Right kidney (tissue), 1 donor: ENCODE measurements around the gene ARHGAP26.

Source experiments
- DNase-seq: peaks from one replicate; pipeline ENCODE4 v3.0.0-alpha.2; 2016

The ARHGAP26 gene

DNA sequence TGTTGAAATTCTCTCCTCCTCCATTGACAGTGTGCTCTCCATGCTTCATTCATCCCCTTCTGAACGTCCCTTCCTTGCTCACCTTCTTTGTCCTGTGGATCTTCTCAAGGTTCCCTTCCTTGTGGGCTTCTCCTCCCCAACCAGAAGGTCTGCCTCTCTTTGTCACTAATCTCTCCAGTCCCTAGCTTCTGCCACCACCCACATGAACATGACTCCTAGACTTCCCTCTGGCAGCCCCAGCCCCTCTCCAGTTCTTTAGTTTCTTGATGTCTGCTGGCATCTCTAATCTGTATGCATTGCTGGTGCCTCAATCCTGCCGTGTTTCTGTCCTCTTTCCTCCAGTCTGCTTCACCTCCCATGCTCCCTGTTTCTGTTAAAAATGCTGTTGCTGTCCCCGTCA lies 79.3 kb downstream of the ARHGAP26 start:
- no peak for DNase-seq

DNA sequence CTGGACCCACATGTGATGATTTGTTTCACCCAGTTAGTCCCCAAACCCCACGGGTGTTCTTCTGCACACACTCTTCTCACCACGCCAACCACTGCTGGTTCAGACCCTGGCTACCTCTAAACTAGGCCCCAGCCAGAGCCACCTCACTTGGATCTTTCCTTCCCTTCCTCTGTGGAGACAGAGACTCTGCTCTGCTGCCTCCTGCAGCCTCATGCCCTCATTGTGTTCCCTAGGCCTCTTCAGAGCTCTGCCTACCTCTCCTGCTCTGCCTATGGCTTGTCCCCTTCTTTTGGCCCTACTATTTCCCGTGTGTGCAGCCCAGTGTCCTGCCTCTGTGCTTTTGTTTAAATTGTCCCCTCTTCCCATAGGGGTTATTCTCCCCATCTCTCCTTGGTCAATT lies 79.7 kb downstream of the ARHGAP26 start:
- no peak for DNase-seq

DNA sequence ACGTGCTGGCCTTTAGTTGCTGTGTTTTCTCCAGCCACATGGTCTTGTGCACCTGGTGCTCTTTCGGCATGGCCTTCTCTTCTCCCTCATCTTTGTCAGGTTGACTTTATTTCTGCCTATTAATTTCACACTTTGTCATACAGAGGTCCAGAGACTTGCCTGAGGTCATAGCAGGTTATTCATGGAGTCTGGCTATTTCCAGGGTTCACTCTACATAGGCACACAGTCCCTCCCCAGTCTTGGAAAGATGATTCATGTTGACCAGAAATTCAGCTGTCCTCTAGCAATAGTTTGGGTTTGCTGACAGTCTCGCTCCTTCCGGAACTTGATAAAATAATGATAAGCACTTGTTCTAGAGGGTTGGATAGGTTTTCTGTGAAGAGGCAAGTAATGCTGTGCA lies 81.6 kb downstream of the ARHGAP26 start:
- no peak for DNase-seq

DNA sequence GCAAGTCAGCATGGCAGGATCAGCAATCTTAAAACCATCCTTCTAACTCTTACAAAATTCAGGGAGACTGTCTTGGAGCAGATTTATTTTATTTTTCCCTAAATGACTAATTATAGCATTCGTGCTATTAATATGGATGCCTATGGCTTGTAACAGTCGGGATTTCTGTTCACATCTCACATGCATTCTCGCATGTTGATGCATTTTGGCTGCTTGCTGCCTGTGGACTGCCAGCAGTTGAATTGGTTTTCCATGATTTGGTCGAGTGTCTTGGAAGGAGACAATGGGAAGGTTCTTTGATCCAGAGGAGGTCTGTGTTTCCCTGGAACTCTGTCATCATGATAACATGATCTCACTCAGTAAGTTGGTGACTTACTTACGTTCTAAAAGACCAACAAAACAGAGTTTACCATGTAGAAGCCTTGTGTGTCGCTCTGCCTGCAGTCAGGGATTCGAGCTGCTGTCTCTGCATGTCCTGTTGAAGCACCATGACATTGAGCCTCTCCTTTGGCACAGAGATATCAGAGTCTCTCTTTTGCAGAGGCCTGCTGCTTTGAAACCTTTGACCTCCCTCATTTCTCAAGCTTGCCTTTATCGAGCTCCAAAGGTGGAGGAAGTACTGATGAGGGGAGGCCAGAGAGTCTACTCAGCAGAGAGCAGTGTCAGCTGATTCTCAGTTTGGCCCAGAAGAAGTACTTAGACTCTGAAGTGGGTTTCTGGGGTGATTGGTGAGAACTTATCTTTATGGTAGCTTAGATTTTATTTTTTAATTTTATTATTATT lies 82.4 kb downstream of the ARHGAP26 start:
- no peak for DNase-seq

DNA sequence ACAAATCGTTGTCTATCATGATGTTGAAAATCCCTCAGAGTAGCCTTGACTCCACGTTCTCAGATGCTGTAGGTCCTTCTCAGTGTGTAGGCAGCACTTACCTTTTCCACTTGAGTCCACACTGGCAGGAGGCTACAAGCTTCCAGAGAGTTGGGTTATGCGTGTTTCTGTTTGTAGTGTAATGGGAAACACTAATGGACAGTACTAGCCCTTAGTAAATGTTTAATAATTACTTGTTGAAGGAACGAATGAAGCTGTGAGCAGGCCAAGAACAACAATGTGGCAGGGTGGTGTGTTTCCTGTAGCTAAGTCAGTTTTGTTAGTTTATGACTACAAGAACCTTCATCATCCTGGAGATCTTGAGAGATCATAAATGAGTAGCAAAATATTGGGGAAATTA lies 83.5 kb downstream of the ARHGAP26 start:
- no peak for DNase-seq

DNA sequence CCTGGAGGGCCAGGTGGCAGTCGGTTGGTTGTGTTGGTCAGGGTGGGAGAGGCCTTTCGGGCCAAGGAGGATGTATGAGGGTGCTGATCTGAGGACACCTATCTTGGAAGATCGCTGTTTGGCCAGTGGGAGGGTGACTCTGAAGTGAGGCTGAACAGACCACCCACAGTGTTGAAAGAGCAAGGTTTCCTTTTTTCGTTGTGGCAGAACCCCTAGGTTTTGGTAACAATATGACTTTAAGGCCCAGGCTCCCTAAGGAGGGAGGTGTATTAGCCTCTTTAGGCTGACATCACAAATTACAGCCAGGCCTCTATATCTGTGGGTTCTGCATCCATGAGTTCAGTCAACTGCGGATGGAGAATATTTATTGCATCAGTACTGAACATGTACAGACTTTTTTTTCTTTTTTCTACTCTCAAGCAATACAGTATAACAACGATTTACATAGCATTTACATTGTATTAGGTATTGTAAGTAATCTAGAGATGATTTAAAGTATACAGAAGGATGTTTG lies 86.1 kb downstream of the ARHGAP26 start:
- DNase-seq, result no peak

DNA sequence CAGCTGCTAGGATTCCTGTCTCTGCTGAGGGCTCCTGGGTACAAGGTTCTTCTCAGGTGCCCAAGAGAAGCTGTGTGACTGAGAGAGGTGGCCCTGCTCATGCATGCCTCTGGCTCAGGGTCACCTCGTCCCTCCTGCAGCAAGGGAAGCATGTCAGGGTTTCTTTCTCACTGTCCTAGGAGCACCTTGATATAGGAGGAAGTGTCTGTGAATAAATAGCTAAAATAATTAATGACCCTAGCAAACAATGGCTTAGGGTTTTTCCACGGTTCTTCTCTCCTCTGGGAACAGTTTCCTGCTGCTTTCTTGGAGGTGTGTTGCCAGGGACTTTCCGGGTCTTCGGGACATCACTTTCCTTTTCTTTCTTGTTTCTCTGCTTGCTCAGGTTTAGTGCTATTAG lies 87.2 kb downstream of the ARHGAP26 start:
- DNase-seq, result no peak

DNA sequence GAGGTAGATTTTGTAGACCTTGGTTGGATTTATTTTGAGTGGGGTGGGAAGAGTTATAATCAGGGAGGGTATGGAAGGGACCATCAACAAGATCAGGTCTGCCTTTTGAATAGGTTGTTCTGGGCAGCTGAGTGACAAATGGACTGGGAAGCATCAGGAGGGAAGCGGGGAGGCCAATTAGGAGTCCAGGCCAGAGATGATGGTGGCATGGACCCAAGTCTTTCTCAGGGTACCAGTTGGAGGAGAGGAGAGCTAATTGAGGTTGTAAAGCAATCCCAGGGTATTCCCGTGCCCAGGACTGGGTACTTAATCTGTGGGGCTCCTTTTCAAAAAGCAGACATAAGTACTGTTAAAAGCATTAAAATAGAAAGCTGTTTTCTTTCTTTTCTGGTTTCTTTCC lies 88.9 kb downstream of the ARHGAP26 start:
- DNase-seq, result no peak

DNA sequence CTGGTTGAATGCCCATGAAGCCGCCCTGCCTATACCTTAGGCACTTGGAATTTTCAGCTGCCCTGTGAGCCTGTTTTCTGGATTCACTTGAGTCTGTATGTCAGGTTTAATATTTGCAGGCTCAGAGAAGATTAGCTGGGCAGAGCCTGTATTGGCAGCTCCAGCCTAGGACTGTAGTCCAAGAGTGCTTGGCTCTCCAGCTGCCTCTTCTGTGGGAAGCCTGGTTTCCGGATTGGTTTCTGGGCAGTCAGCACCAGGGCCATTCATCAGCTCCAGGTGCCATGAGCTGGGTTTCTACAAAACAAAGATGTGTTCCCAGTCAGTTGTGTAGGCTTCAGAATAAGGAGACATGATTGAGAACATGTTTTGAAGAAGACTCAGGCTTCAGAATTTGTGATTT lies 90.1 kb downstream of the ARHGAP26 start:
- no peak for DNase-seq

DNA sequence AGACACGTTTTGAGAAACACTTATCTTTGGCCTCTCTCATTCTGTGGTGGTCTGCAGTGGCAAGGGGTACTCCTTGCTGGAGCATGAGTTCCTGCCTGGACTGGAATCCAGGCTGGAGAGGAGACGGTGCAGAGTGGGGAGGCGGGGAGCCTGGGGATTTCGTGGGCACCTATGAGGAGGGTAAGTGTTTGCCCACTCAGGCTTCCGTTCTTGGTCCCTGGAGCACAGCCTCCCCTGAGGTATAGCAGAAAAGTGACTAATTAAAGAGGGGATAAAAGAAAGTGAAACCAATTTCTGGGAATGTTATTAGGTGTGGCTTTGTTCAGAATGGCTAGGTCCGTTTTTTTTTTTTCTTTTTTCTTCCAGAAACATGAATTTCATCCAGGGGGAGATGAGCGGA lies 90.8 kb downstream of the ARHGAP26 start:
- DNase-seq, result no peak

DNA sequence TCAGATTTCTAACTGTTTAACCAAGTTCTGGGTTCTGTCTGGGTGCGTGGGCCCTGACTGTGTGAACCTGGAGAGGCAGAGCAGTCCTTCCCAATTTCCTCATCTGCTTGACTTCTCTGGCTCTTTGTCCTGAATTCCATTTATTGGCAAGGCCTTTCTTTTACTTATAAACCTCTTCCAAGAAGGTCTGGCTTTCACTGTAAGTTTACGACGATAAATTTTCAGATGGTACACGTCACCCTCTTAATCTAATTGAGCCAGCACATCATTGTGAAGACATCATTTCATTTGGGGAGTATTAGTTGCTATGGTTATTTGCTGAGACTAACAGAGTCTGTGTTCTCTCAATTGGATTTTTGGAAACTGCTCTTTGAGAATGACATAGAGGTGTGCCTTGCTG lies 92.4 kb downstream of the ARHGAP26 start:
- no peak for DNase-seq

DNA sequence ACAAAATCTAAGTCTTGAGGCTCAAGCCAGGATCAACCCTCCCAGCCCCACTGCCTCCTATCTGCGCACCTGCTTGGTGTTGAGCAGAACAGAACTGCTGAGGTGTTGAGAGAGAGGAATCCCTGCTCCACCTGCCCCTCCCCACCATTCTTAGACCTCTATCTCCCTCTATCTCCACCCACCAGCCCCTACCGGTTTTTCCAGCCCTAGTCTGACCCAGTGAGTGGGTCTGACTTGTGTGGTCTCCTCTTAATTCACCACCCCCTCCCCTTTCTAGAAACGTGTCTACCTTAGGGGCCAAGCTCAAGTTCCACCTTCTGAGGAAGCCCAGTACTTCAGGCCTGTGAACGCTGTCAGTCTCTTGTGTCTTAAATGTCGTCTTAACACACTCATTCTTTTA lies 93.7 kb downstream of the ARHGAP26 start:
- DNase-seq, result no peak

DNA sequence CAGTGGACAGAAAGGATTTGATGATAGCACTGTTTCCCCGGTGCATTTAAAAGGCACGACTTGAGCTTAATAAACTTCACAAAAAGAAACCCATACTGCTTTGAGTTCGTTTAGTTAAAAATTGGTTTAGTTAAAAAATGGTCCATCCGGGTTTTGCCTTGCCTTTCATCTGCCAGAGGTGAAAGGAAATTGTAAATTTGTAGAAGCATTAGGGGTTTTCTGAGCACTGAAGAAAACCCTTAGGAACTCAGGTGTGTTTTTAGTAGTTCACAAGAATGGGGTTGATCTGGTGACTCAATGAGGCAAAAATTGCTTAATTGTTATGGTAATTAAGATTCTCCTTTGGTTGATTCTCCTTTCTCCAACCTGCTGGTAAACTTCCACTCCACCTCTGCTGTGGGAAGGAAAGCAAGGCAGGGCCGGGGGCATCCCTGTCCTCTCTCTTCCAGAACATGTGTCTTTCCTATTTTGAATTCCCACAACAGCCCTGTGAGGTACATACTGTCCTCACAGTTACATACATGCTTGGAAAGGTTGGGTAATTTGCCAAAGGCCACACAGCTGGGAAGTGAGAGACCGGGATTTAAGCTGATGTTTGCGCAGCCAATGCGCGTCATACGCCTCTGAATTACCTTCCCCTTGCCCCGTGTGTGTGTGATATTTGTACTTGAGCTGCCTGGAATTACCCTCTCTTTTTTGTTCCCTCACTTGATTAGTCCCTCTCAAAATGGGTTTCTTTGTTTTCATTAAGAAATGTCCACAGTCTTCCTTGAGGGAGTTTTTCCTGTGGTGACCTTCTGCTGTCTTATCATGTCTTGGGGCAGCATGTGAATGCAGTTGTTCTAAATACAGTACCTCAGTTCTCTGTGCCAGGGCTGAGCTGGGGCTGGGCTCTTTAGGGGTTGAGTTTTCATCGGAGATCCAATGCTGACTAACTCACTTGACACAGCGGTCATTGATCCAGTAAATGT lies 94.4 kb downstream of the ARHGAP26 start:
- DNase-seq, result no peak

DNA sequence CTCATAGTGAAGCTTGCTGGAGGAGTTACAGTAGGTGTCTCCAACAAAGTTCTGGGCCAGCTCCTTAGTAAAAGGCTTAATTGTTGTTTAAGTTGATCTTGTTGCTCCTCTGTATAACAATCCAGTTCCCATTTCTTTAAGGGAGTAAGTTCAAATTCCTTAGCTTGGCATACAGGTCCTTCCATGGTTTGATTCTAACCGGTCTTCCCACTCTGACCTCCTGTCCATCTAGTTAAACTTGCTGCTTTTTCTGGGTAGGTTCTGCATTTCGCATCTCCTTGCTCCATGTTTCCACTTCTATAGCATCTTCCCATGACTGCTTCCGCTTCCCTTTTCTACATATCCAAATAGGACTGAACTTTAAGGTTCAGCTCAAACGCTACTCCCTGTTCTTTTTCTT lies 95.5 kb downstream of the ARHGAP26 start:
- no peak for DNase-seq

DNA sequence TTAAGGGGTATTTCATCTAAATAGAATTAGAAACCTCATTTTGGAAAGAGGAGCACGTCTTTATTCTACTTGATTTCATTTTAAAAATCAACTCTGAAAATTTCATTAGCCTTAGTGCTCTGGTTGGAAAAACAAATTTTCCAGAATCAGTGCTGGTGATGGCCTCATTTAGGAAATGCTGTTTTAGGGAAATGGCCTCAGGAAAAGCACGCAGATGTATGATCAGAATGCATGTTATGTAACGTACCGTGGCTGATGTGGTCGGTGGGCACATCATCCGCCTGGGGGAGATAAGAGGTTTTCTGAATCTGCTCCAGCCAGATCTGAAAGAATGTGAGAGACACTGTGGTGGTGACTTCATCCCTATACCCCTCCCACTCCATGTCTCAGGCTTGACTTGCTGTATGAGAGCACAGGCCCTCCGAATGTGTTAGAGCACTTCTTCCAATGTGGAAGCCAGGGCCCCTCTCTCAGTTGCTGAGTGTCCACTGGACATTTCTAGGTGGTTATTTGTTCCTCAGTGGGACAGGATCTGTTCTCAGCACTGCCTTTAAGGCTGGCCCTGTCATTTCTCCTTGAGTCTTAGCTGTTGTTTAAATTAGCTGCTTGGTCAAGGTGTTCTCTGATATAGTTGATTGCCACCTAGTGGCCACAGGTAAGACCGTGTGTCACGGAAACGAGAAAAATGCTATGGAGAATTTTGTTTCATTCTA lies 96.5 kb downstream of the ARHGAP26 start:
- DNase-seq, result peak; percentile 50

DNA sequence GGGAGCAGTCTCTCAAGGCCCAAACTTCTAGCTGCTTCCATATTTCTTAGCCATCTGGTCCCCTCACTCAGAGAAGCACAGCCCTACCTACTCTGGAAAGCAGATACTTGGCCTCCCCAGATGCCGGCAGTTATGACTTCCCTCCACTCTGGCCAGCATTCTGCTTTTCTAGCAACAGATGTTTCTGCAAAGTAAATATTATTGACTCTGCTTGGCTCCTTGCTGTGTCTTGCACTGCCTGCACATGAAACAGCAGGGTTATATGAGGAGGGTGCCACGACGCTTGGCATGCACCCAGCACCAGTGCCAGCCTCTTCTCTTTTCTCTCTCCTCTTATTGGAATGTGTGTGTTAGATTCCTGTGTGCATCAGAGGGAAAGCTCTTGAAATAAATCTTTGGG lies 99.7 kb downstream of the ARHGAP26 start:
- DNase-seq, result no peak

DNA sequence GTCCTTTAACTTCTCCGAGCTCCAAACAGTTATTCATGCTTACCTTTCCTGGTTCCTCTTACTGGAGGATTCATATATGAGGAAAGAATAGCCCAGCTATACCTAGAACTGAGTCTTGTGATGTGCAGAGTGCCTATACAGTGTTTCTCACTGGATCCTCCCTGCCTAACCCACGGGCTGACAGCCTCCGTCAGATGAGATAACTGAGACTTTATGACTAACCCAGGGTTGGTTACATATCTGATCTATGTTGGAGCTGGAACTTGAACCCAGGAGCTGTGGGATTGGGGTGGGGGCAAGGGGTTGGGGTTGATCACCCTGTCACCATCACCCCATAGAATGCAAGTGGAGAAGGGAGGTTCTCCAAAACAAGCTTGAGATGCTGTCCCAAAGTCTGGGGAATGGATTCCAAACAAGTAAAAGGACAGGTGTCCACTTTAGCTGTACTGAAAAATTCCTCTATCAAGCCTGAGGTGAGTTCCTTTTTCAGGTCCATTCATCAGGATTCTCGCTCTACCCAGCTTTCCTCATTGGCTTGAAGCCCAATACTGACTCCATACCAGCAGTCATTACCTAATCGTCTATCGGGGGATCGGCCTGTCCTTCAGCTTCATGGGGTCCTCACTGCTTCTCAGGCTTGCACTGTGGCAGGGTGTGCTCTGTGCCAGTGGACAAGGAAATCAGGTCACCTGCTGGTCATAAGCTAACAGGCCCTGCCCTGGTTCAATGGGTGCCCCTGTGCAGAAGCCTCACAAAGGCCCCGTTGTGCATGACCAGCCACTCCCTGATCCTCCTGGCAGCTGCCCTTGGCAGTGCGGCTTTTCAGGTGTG lies 100.6 kb downstream of the ARHGAP26 start:
- no peak for DNase-seq

DNA sequence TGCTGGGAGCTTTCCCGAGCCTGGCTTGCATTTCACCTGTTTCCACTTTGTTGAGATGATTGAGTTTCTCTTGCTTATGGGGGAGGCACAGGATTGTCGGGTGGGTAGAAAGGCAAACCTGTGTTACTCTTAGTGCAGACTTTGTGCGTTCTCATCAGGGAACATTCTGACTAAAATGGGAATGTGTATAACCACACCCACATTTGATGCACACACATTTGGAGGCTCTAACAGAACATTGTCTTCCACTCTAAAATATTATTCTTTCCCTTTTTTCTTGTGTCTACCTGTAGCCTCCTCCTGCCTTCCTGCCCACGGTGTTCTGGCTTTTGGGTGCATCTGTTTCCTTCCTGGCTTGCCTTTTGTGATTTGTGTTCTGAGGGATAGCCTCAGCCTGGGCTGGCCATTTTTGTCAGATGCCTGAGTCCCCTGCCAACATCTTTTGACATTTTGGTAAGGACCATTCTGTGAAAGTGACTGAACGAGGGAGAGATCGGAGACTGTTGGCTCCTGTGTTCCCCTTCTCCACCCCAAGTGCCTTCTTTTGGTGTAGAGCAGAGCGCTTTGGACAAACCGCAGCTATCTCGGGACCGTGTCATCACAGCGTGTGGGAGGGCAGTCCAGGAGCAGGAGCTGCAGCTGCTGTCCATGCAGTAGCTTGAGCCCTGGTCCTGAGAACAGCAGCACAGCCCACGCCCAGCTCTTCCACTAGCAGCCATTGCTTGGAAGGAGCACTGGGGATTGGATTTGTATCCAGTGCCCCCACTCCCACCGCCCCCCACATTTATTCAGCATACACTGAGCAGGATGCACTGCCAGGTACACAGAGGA lies 101.4 kb downstream of the ARHGAP26 start:
- DNase-seq, result no peak

DNA sequence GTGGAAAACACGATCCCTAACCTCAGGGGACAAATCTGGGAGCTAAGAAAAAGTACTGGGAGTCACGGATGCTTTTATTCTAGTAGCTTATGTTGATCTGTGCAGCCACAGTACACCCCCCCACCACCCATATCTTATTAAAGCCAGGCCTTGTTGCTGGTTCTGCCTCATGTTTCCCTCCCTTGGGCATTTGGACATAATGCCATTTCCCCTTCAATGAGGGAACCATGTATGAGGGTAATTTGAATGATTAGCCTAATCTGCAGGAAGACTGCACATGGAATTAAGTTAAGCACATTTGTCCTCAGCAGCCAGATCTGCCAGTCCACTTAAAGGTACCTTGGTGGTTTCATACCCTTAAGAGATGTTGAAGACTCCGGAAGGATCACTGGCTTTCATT lies 102.0 kb downstream of the ARHGAP26 start:
- no peak for DNase-seq

DNA sequence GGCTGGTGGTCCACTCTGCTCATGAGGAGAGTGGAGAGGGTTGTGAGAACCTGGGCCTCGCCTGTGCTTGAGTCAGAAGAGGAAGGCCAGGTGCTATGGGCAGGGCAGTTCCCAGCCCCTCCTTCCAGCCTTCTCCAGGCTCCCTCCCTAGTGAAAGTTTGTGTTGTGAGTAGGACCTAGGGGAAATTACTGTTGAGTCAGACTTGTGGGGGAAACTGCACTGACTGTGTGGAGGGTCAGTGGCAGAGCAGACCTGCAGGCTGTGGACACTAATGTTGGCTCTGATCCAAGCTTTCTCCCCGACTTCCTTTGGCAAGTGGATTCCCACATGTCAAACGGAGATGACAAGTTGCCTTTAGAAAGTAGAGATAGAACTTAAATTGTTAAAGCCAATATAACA lies 102.6 kb downstream of the ARHGAP26 start:
- no peak for DNase-seq

DNA sequence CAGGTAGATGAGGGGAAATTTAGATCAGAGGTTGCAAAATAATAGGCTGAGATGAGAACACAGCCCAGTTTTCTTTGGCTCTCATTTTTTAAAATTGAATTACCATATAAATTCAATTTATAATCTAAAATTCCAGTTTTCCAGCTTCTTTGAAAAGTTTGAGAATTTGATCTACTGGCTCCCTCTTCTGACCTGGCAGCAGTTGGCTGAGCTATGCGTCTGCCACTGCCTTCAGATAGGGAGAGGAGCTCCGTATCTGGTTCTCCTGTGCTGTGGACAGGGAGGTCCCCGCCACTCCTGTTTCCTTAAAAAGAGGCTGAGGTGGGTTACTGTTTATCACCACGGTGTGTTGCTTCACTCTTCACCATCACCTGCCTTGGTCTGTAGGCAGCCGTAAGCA lies 103.7 kb downstream of the ARHGAP26 start:
- no peak for DNase-seq
